Activated CD8-positive, alpha-beta memory T cell treated with anti-CD3 and anti-CD28 coated beads, Interleukin-2, amount 50 U/mL, for 1 hour (primary cell): ENCODE data around the gene PON1.

Experiments used
- DNase-seq: peaks from one replicate; pipeline ENCODE4 v3.0.0-alpha.2; 2020; ENCODE audit errors: extremely low read depth

Gene PON1

GRCh38 chr7:95317966-95318365, 6.4 kb downstream of the PON1 start:
- DNase-seq: no peak

GRCh38 chr7:95317546-95317945, 6.8 kb downstream of the PON1 start:
- DNase-seq: no peak

GRCh38 chr7:95316588-95316987, 7.7 kb downstream of the PON1 start:
- DNase-seq: no peak

GRCh38 chr7:95312561-95312960, 11.8 kb downstream of the PON1 start:
- no peak for DNase-seq

- no peak for DNase-seq
Observed at GRCh38 chr7:95311389-95311788, 12.9 kb downstream of the PON1 start.

GRCh38 chr7:95309951-95310350, 14.4 kb downstream of the PON1 start:
- DNase-seq: no peak

- DNase-seq: no peak
Observed at GRCh38 chr7:95304990-95305389, 19.3 kb downstream of the PON1 start.

GRCh38 chr7:95303013-95303905, 21.1 kb downstream of the PON1 start:
- no peak for DNase-seq

GRCh38 chr7:95298091-95298490, 26.2 kb downstream of the PON1 start:
- DNase-seq: no peak

GRCh38 chr7:95297041-95297440, 27.3 kb downstream of the PON1 start:
- DNase-seq: no peak

GRCh38 chr7:95296456-95296855, 27.9 kb downstream of the PON1 start:
- no peak for DNase-seq

GRCh38 chr7:95295397-95295796, 28.9 kb downstream of the PON1 start:
- no peak for DNase-seq

GRCh38 chr7:95290166-95290830, 34.0 kb downstream of the PON1 start:
- no peak for DNase-seq

- DNase-seq: no peak
Observed at GRCh38 chr7:95286096-95286495, 38.2 kb downstream of the PON1 start.

- no peak for DNase-seq
Observed at GRCh38 chr7:95279417-95279816, 44.9 kb downstream of the PON1 start.

GRCh38 chr7:95276114-95276513, 48.2 kb downstream of the PON1 start:
- DNase-seq: no peak

- DNase-seq: no peak
Observed at GRCh38 chr7:95269640-95270039, 54.7 kb downstream of the PON1 start.

GRCh38 chr7:95267754-95268153, 56.6 kb downstream of the PON1 start:
- no peak for DNase-seq

- no peak for DNase-seq
Observed at GRCh38 chr7:95265634-95266033, 58.7 kb downstream of the PON1 start.

GRCh38 chr7:95264363-95264891, 59.9 kb downstream of the PON1 start:
- DNase-seq: no peak

- no peak for DNase-seq
Observed at GRCh38 chr7:95263785-95264362, 60.5 kb downstream of the PON1 start.

- no peak for DNase-seq
Observed at GRCh38 chr7:95262875-95263274, 61.5 kb downstream of the PON1 start.
